ENCODE results near the gene ANAPC15. TPM values are rescaled to one million over a fixed set of nuclear protein-coding genes. Genes with fewer than 3 reads are reported as not detected.

Gene ANAPC15
- total and polyA plus RNA-seq, 4 donors: 8.4 to 22.4 (median 15.0) TPM

GRCh38 chr11:72157131-72157530 lies 44.6 kb upstream of the ANAPC15 start:
- H3K9ac ChIP-seq (ENCODE audit: low read depth in 1 of 2, low read length in 2 of 2): no peak overlapping the region
- H3K4me3 ChIP-seq (ENCODE audit: low read depth in 1 of 3, low read length in 3 of 3): no peak overlapping the region
- H3K27ac ChIP-seq (ENCODE audit: low read depth in 1 of 2, low read length in 2 of 2): no peak overlapping the region
- H3K27me3 ChIP-seq (ENCODE audit: control insufficient read depth in 4 of 4, insufficient read depth in 4 of 4, low read length in 3 of 4): peaks cover 0 to 5% (median 0%) of the 10 kb centered on the region in 4 donors
- TF ChIP-seq REST (IDR thresholded peaks at IDR 0.05) (no peak), RXRA (IDR thresholded peaks at IDR 0.05) (no peak), NR2F2 (IDR thresholded peaks at IDR 0.05) (no peak), TAF1 (conservative IDR thresholded peaks at IDR 0.05) (no peak), HNF4A (conservative IDR thresholded peaks at IDR 0.05) (no peak), FOXA1 (IDR thresholded peaks at IDR 0.05) (no peak), JUND (IDR thresholded peaks at IDR 0.05) (no peak), SP1 (IDR thresholded peaks at IDR 0.05) (no peak), RAD21 (IDR thresholded peaks at IDR 0.05) (no peak), MAX (IDR thresholded peaks at IDR 0.05) (no peak), ATF3 (IDR thresholded peaks at IDR 0.05) (no peak), FOXA2 (IDR thresholded peaks at IDR 0.05) (no peak), CTCF (IDR thresholded peaks at IDR 0.05; ENCODE audit: low read depth, low read length, missing input control) (no peak), HNF4G (IDR thresholded peaks at IDR 0.05) (no peak)
- H3K36me3 ChIP-seq (ENCODE audit: control insufficient read depth in 4 of 4, insufficient read depth in 3 of 4, low read depth in 1 of 4, low read length in 3 of 4): no peaks in the 10 kb centered on the region
- no peaks in the 10 kb centered on the region for H3K4me1 ChIP-seq (ENCODE audit: control insufficient read depth in 4 of 4, insufficient read depth in 4 of 4, low read length in 3 of 4)
- 85% methylated on average over 4 of the region's 4 CpGs for WGBS
- H3K9me3 ChIP-seq (ENCODE audit: control insufficient read depth in 4 of 4, low read length in 3 of 4): no peaks in the 10 kb centered on the region
- DNase-seq (ENCODE audit: low spot score): no peak

- H3K27ac ChIP-seq (ENCODE audit: low read depth in 1 of 2, low read length in 2 of 2): no peak overlapping the region
- no peak overlapping the region for H3K4me3 ChIP-seq (ENCODE audit: low read depth in 1 of 3, low read length in 3 of 3)
- no peaks in the 10 kb centered on the region for H3K36me3 ChIP-seq (ENCODE audit: control insufficient read depth in 4 of 4, insufficient read depth in 3 of 4, low read depth in 1 of 4, low read length in 3 of 4)
- DNase-seq (ENCODE audit: low spot score): no peak
- WGBS: 84% methylated on average over 4 of the region's 4 CpGs
- H3K9ac ChIP-seq (ENCODE audit: low read depth in 1 of 2, low read length in 2 of 2): no peak overlapping the region
- H3K9me3 ChIP-seq (ENCODE audit: control insufficient read depth in 4 of 4, low read length in 3 of 4): no peaks in the 10 kb centered on the region
- no peaks in the 10 kb centered on the region for H3K4me1 ChIP-seq (ENCODE audit: control insufficient read depth in 4 of 4, insufficient read depth in 4 of 4, low read length in 3 of 4)
- peaks cover 0 to 5% (median 0%) of the 10 kb centered on the region in 4 donors for H3K27me3 ChIP-seq (ENCODE audit: control insufficient read depth in 4 of 4, insufficient read depth in 4 of 4, low read length in 3 of 4)
- TF ChIP-seq HNF4G (IDR thresholded peaks at IDR 0.05) (no peak), JUND (IDR thresholded peaks at IDR 0.05) (no peak), SP1 (IDR thresholded peaks at IDR 0.05) (no peak), YY1 (IDR thresholded peaks at IDR 0.05) (no peak), GABPA (IDR thresholded peaks at IDR 0.05 in 1 of 2, conservative IDR thresholded peaks at IDR 0.05 in 1 of 2) (no peak), FOXA2 (IDR thresholded peaks at IDR 0.05) (no peak), CTCF (IDR thresholded peaks at IDR 0.05; ENCODE audit: low read depth, low read length, missing input control) (no peak), ZBTB33 (IDR thresholded peaks at IDR 0.05) (no peak), FOXA1 (IDR thresholded peaks at IDR 0.05) (no peak), RAD21 (IDR thresholded peaks at IDR 0.05) (no peak), RXRA (IDR thresholded peaks at IDR 0.05) (no peak), MAX (IDR thresholded peaks at IDR 0.05) (no peak), NR2F2 (IDR thresholded peaks at IDR 0.05) (no peak), HNF4A (conservative IDR thresholded peaks at IDR 0.05) (no peak), TAF1 (conservative IDR thresholded peaks at IDR 0.05) (no peak), EGR1 (IDR thresholded peaks at IDR 0.05; ENCODE audit: low read depth in 2 of 2) (no peak), ATF3 (IDR thresholded peaks at IDR 0.05) (no peak)
Observed at GRCh38 chr11:72155751-72156150, 43.3 kb upstream of the ANAPC15 start.

Measured in liver (tissue), 9 donors.